HepG2 (cell line): Measurements from ENCODE around the gene FUT6. TPM values are rescaled to one million over a fixed set of nuclear protein-coding genes. Genes with fewer than 3 reads are reported as not detected.

Experiments
- CEBPB ChIP-seq: IDR thresholded peaks from 2 replicates; pipeline ENCODE4 v1.6.1; 2011; ENCODE audit warnings: low read depth, low read length, improper control_type of control experiment, borderline replicate concordance
- DZIP1 ChIP-seq: sonication (generic); formaldehyde crosslinking; IDR thresholded peaks from 2 replicates; pipeline ENCODE4 v1.5.0; 2020; ENCODE audit warnings: mild to moderate bottlenecking, missing genetic modification reagents
- IKZF4 ChIP-seq: sonication (generic); formaldehyde crosslinking; IDR thresholded peaks from 2 replicates; pipeline ENCODE4 v1.5.1; 2020; ENCODE audit warnings: borderline replicate concordance, mild to moderate bottlenecking, low read depth, missing genetic modification reagents; ENCODE audit errors: not compliant biosample characterization
- MBNL3 ChIP-seq: fragments of 250-450 bp; sonication (Bioruptor Pico); conservative IDR thresholded peaks from 2 replicates; pipeline ENCODE4 v1.8.0; 2022; ENCODE audit warnings: mild to moderate bottlenecking, inconsistent platforms
- SMYD3 ChIP-seq: sonication (generic); formaldehyde crosslinking; IDR thresholded peaks from 2 replicates; pipeline ENCODE4 v1.8.1; 2023; ENCODE audit warnings: mild to moderate bottlenecking, missing genetic modification reagents
- ZBTB38 ChIP-seq: sonication (generic); formaldehyde crosslinking; IDR thresholded peaks from 2 replicates; pipeline ENCODE4 v1.5.1; 2020; ENCODE audit warnings: mild to moderate bottlenecking, missing genetic modification reagents
- ZFP91 ChIP-seq: sonication (generic); formaldehyde crosslinking; IDR thresholded peaks from 2 replicates; pipeline ENCODE4 v1.9.0; 2022; ENCODE audit warnings: missing genetic modification reagents, mild to moderate bottlenecking, borderline replicate concordance
- ZNF33B ChIP-seq: sonication (generic); formaldehyde crosslinking; IDR thresholded peaks from 2 replicates; pipeline ENCODE4 v1.5.1; 2020; ENCODE audit warnings: mild to moderate bottlenecking, missing genetic modification reagents
- ZNF430 ChIP-seq: sonication (generic); formaldehyde crosslinking; IDR thresholded peaks from 2 replicates; pipeline ENCODE4 v1.9.0; 2021; ENCODE audit warnings: mild to moderate bottlenecking, missing genetic modification reagents
- polyA plus RNA-seq, 8 experiments: library from polyadenylated mRNA; depleted of rRNA in 3 of 8; stranded (reverse) in 7 of 8; unstranded in 1 of 8; fragments of >200 nt; fragmentation: Illumina TruSeq in 4 of 8; extraction: Trizol in 4 of 8; gene quantifications; 2 replicates each; pipeline versions ENCODE4 v1.2.1 to v1.2.3, GENCODE V29; 2011 to 2016; ENCODE audit warnings: low read depth in 4 of 8, missing spikeins in 1 of 8, mixed read lengths in 1 of 8; ENCODE audit not compliant: insufficient read depth in 1 of 8
- total RNA-seq, 5 experiments: library from RNA; depleted of rRNA; stranded (reverse); fragments of >200 nt; fragmentation: Illumina TruSeq; extraction: Trizol; gene quantifications; 2 replicates each; pipeline ENCODE4 v1.2.3, GENCODE V29; 2016; ENCODE audit warnings: low read depth in 1 of 5
- TF ChIP-seq, protein P1 (sequence below): sonication (generic); formaldehyde crosslinking; IDR thresholded peaks from one replicate; pipeline ENCODE4 v1.5.1; 2020; ENCODE audit warnings: mild to moderate bottlenecking, missing genetic modification reagents; ENCODE audit errors: not compliant biosample characterization
- TF ChIP-seq, protein P2 (sequence below): IDR thresholded peaks from 2 replicates; pipeline ENCODE4 v1.6.1; 2016; ENCODE audit warnings: missing genetic modification reagents, missing compliant biosample characterization
- TF ChIP-seq, protein P3 (sequence below): sonication (generic); formaldehyde crosslinking; IDR thresholded peaks from 2 replicates; pipeline ENCODE4 v1.9.0; 2021; ENCODE audit warnings: missing genetic modification reagents, borderline replicate concordance

The FUT6 gene
- total and polyA plus RNA-seq, 2 of the 13 experiments (the other 11 are each of a cell fraction or from before 2014, with no cell fraction given) = 8.2 to 27.7 TPM

- TF ChIP-seq ZFP91 (peak; percentile 24; the same call in 1 of the 2 replicates), MBNL3 (CRISPR knock-in tag) (no peak), ZBTB38 (peak; percentile 46; the same call in 1 of the 2 replicates), ZNF33B (CRISPR knock-in tag) (0 out of 2 replicates have a peak, but pooled peaks have one; percentile 49), SMYD3 (0 out of 2 replicates have a peak, but pooled peaks have one; percentile 2), DZIP1 (CRISPR knock-in tag) (no peak), ZNF430 (CRISPR knock-in tag) (no peak; the same call in 1 of the 2 replicates), CEBPB (no peak), IKZF4 (CRISPR knock-in tag) (no peak)
- TF ChIP-seq, protein P1, sequence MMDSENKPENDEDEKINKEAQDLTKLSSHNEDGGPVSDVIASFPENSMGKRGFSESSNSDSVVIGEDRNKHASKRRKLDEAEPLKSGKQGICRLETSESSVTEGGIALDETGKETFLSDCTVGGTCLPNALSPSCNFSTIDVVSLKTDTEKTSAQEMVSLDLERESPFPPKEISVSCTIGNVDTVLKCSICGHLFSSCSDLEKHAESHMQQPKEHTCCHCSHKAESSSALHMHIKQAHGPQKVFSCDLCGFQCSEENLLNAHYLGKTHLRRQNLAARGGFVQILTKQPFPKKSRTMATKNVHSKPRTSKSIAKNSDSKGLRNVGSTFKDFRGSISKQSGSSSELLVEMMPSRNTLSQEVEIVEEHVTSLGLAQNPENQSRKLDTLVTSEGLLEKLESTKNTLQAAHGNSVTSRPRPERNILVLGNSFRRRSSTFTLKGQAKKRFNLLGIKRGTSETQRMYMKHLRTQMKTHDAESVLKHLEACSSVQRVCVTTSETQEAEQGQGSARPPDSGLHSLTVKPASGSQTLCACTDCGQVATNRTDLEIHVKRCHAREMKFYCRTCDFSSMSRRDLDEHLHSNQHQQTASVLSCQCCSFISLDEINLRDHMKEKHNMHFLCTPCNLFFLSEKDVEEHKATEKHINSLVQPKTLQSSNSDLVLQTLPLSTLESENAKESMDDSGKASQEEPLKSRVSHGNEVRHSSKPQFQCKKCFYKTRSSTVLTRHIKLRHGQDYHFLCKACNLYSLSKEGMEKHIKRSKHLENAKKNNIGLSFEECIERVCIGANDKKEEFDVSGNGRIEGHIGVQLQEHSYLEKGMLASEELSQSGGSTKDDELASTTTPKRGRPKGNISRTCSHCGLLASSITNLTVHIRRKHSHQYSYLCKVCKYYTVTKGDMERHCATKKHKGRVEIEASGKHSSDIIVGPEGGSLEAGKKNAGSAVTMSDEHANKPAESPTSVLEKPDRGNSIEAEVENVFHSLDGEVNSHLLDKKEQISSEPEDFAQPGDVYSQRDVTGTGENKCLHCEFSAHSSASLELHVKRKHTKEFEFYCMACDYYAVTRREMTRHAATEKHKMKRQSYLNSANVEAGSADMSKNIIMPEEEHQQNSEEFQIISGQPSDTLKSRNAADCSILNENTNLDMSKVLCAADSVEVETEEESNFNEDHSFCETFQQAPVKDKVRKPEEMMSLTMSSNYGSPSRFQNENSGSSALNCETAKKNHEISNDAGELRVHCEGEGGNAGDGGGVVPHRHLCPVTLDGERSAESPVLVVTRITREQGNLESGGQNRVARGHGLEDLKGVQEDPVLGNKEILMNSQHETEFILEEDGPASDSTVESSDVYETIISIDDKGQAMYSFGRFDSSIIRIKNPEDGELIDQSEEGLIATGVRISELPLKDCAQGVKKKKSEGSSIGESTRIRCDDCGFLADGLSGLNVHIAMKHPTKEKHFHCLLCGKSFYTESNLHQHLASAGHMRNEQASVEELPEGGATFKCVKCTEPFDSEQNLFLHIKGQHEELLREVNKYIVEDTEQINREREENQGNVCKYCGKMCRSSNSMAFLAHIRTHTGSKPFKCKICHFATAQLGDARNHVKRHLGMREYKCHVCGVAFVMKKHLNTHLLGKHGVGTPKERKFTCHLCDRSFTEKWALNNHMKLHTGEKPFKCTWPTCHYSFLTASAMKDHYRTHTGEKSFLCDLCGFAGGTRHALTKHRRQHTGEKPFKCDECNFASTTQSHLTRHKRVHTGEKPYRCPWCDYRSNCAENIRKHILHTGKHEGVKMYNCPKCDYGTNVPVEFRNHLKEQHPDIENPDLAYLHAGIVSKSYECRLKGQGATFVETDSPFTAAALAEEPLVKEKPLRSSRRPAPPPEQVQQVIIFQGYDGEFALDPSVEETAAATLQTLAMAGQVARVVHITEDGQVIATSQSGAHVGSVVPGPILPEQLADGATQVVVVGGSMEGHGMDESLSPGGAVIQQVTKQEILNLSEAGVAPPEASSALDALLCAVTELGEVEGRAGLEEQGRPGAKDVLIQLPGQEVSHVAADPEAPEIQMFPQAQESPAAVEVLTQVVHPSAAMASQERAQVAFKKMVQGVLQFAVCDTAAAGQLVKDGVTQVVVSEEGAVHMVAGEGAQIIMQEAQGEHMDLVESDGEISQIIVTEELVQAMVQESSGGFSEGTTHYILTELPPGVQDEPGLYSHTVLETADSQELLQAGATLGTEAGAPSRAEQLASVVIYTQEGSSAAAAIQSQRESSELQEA (CRISPR knock-in tag) = no peak
- TF ChIP-seq, protein P2, sequence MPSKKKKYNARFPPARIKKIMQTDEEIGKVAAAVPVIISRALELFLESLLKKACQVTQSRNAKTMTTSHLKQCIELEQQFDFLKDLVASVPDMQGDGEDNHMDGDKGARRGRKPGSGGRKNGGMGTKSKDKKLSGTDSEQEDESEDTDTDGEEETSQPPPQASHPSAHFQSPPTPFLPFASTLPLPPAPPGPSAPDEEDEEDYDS (CRISPR knock-in tag) = peak; percentile 72
- TF ChIP-seq, protein P3, sequence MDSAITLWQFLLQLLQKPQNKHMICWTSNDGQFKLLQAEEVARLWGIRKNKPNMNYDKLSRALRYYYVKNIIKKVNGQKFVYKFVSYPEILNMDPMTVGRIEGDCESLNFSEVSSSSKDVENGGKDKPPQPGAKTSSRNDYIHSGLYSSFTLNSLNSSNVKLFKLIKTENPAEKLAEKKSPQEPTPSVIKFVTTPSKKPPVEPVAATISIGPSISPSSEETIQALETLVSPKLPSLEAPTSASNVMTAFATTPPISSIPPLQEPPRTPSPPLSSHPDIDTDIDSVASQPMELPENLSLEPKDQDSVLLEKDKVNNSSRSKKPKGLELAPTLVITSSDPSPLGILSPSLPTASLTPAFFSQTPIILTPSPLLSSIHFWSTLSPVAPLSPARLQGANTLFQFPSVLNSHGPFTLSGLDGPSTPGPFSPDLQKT (CRISPR knock-in tag) = no peak
These were observed at the start of gene FUT6 (continued) for GRCh38 chr19:5839065-5840017.
